Small intestine (tissue), 16 donors: ENCODE results near the gene NUTM2B. TPM values are rescaled to one million over a fixed set of nuclear protein-coding genes. Genes with fewer than 3 reads are reported as not detected.
"Not testable (repeated sequence)": the region's sequence is repeated elsewhere in the genome, so short reads cannot be mapped to it uniquely, and the experiment has no call there.

Source experiments
- DNase-seq, 2 donors: peaks; one replicate each; pipeline versions ENCODE4 v3.0.0 to v3.0.0-alpha.2; 2013
- FAIRE-seq: peaks from 2 replicates; lab custom pipeline; 2012; peaks lifted over from hg19 to GRCh38; lab: Jason Lieb, UNC
- H3K27ac ChIP-seq, 3 donors: one replicate each; pipeline ENCODE4 v1.5.1; 2013; ENCODE audit warnings: low read length in 2 of 3, mild to moderate bottlenecking in 2 of 3, control low read depth in 1 of 3, inconsistent platforms in 1 of 3, low read depth in 1 of 3, moderate library complexity in 1 of 3
- H3K27me3 ChIP-seq, 3 donors: one replicate each; pipeline ENCODE4 v1.6.1; 2013; ENCODE audit warnings: low read length in 3 of 3, inconsistent platforms in 1 of 3; ENCODE audit not compliant: control insufficient read depth in 3 of 3, insufficient read depth in 3 of 3
- H3K36me3 ChIP-seq, 3 donors: one replicate each; pipeline ENCODE4 v1.6.1; 2013; ENCODE audit warnings: low read length in 3 of 3, inconsistent platforms in 1 of 3, low read depth in 1 of 3, mild to moderate bottlenecking in 1 of 3, moderate library complexity in 1 of 3; ENCODE audit not compliant: control insufficient read depth in 3 of 3, insufficient read depth in 2 of 3
- H3K4me1 ChIP-seq, 3 donors: one replicate each; pipeline ENCODE4 v1.6.1; 2013; ENCODE audit warnings: low read length in 2 of 3, inconsistent platforms in 1 of 3, low read depth in 1 of 3, mild to moderate bottlenecking in 1 of 3, moderate library complexity in 1 of 3; ENCODE audit not compliant: control insufficient read depth in 3 of 3, insufficient read depth in 2 of 3
- H3K4me3 ChIP-seq, 3 donors: one replicate each; pipeline ENCODE4 v1.5.1; 2013; ENCODE audit warnings: low read length in 3 of 3, control low read depth in 1 of 3, inconsistent platforms in 1 of 3, low read depth in 1 of 3, mild to moderate bottlenecking in 1 of 3, moderate library complexity in 1 of 3
- H3K9me3 ChIP-seq, 2 donors: one replicate each; pipeline ENCODE4 v1.6.1; 2013; ENCODE audit warnings: low read depth in 1 of 2, low read length in 1 of 2; ENCODE audit not compliant: control insufficient read depth in 2 of 2, insufficient read depth in 1 of 2
- WGBS, 3 donors: extraction: QIAGEN DNeasy Blood & Tissue Kit; methylation state at CpG; one replicate each; pipeline ENCODE4 v1.1.7; 2013; 5-methylcytosine and 5-hydroxymethylcytosine counted together
- long read RNA-seq, 10 donors: transcript quantifications; one replicate each; lab custom pipeline, GENCODE V29; 2026
- polyA plus RNA-seq, 4 donors: library from polyadenylated mRNA; stranded (reverse) in 3 of 4; unstranded in 1 of 4; fragments of 200-250 nt in 3 of 4; fragments of 120-200 nt in 1 of 4; gene quantifications; one replicate each; pipeline versions ENCODE4 v1.2.1 to v1.2.3, GENCODE V29; 2013
- donor health status: healthy with polysubstance abuse.
- donor health status: control.
- donor health status: control.
- donor health status: Bipolar disorder and iron deficiency.
- donor health status: healthy.

Gene NUTM2B, protein sequence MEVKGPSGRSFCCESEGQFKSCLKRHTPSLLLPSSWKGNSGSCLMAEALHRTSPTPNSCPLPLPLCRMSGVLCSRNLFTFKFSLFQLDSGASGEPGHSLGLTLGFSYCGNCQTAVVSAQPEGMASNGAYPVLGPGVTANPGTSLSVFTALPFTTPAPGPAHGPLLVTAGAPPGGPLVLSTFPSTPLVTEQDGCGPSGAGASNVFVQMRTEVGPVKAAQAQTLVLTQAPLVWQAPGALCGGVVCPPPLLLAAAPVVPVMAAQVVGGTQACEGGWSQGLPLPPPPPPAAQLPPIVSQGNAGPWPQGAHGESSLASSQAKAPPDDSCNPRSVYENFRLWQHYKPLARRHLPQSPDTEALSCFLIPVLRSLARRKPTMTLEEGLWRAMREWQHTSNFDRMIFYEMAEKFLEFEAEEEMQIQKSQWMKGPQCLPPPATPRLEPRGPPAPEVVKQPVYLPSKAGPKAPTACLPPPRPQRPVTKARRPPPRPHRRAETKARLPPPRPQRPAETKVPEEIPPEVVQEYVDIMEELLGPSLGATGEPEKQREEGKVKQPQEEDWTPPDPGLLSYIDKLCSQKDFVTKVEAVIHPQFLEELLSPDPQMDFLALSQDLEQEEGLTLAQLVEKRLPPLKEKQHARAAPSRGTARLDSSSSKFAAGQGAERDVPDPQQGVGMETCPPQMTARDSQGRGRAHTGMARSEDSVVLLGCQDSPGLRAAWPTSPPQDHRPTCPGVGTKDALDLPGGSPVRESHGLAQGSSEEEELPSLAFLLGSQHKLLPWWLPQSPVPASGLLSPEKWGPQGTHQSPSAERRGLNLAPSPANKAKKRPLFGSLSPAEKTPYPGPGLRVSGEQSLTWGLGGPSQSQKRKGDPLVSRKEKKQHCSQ
- 1 to 10 TPM in 2 of 4 donors, under 1 TPM in 2; 0.13 to 1.6 (median 0.98) TPM for polyA plus RNA-seq
- long read RNA-seq, donor 1: 0 reads
- long read RNA-seq, donor 2: 0 reads
- long read RNA-seq, donor 3: 0 reads
- long read RNA-seq, donor 4: 0 reads
- long read RNA-seq, donor 5: 0 reads
- long read RNA-seq, donor 6: 0 reads
- long read RNA-seq, donor 7: 0 reads
- long read RNA-seq, donor 8: 0 reads
- long read RNA-seq, donor 9: 0 reads
- long read RNA-seq, donor 10: 0 reads

DNA sequence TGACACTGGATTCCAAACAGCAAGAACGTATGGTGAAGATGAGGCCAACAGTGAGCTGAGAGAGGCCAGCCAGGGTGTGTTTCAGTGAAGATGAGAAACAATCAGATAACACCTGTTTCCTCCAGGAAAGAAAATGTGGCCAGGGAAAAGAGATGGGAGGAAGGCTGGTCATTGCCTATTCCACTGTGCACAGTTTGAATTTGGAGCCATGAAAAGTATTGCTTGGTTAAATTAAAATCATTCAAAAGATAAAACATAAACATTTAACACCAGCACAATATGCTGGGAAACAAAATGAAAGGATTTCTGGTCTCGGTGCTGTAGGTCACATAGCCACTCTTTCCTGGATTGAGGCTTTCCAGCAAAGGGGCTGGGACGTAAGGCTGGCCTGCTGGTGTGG is at the start of gene NUTM2B:
Gene NUTM2B (plus strand): TSS at position 301 of the 400 bp plus-strand sequence. CDS start 383 bp downstream, outside the sequence.
- not testable (repeated sequence) for DNase-seq, H3K4me3 ChIP-seq, FAIRE-seq, H3K36me3 ChIP-seq, H3K4me1 ChIP-seq, H3K27me3 ChIP-seq, H3K9me3 ChIP-seq, H3K27ac ChIP-seq
- 100% methylated on average over 1 of the region's 3 CpGs; no CpG with 5 or more reads in 1 of the 3 donors for WGBS, 3 donors

DNA sequence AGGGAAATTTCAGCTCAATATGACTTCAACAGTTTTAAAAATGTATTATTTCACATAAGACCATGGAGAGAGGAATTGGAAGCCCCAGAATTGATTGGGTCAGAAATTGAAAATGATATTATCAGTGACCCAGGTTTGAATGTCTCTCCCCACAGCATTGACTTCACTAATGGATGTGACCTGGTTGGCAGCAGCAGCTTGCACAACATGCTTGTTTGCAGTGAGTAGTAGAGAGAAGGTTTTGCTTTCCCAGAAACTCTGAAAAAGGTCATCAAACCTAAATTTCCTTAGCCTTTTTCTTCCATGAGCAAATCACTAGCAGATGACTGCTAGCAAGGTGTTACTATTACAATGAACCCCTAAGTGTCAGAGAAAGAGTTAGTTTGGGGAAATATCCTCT is 39.7 kb upstream of the NUTM2B start:
- FAIRE-seq, H3K36me3 ChIP-seq, H3K27ac ChIP-seq, H3K27me3 ChIP-seq, H3K4me1 ChIP-seq, H3K4me3 ChIP-seq, DNase-seq, H3K9me3 ChIP-seq: not testable (repeated sequence)

DNA sequence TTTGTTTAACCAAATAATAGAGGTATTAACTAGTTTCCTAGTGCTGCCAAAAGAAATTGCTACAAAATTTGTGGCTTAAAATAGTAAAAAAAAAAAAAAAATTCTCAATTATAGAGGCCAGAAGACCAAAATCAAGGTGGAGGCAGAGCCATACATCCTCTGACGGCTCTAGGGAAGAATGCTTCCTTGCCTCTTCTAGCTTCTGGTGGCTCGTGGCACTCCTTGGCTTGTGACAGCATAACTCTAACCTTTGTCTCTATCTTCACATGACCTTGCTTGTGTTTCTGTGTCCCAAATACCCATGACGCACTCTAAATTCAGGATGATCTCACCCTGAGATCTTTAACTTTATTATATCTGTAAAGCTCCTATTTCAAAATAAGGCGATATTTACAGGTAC is 38.3 kb upstream of the NUTM2B start:
- H3K9me3 ChIP-seq, H3K4me3 ChIP-seq, FAIRE-seq, H3K4me1 ChIP-seq, DNase-seq, H3K27ac ChIP-seq, H3K36me3 ChIP-seq, H3K27me3 ChIP-seq: not testable (repeated sequence)
- 56 to 87% (median 73%) methylated on average over 3 to 4 of the region's 4 CpGs for WGBS, 3 donors

DNA sequence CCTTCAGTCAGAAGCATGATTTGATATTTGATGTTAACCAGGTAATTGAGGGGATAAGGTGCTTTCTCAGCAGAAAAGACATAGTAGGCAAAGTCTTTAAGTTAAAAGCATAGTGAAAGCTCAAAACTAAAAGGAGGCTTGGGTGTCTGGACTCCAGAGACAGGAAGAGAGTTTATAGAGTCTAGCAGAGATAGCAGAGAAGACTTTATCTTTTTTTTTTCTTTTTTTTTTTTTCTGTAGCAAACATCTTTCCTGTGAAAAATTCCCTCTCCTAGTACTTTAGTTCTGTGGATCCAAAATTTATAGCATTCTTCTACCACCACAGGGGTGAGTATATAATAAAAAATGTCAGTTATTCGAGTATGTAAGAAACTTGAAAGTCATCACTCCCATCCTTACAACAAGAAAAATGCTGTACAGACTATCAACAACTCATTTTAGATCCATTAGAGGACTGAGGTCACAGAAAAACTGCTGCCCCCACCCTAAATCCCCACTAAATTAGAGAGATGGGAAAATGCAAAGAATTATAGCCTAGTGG is 33.7 kb upstream of the NUTM2B start:
- H3K9me3 ChIP-seq, FAIRE-seq, H3K27ac ChIP-seq, H3K27me3 ChIP-seq, DNase-seq, H3K36me3 ChIP-seq, H3K4me1 ChIP-seq, H3K4me3 ChIP-seq: not testable (repeated sequence)
- WGBS, 3 donors: 56 to 69% methylated on average over 1 of the region's 1 CpG; no CpG with 5 or more reads in 1 of the 3 donors

DNA sequence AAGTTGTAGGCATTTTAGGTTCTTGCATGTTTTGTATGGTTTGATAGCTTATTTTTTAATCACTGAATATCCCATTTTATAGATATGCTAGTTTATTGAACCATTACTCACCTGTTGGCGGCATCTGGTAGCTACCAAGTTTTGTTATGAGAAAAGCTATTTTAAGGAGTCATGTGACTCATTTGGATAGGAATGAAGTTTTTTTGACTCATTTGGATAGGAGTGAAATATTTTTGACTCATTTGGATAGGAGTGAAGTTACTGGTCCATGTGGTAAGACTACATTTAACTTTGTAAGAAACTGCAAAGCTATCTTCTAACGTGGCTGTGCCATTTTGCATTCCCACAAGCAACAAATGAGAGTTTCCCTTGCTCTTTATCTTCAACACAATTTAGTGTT is 28.1 kb upstream of the NUTM2B start:
- H3K27ac ChIP-seq, H3K9me3 ChIP-seq, H3K4me3 ChIP-seq, DNase-seq, H3K4me1 ChIP-seq, FAIRE-seq, H3K27me3 ChIP-seq, H3K36me3 ChIP-seq: not testable (repeated sequence)
- WGBS, 3 donors: 73 to 86% (median 76%) methylated on average over 2 of the region's 2 CpGs

DNA sequence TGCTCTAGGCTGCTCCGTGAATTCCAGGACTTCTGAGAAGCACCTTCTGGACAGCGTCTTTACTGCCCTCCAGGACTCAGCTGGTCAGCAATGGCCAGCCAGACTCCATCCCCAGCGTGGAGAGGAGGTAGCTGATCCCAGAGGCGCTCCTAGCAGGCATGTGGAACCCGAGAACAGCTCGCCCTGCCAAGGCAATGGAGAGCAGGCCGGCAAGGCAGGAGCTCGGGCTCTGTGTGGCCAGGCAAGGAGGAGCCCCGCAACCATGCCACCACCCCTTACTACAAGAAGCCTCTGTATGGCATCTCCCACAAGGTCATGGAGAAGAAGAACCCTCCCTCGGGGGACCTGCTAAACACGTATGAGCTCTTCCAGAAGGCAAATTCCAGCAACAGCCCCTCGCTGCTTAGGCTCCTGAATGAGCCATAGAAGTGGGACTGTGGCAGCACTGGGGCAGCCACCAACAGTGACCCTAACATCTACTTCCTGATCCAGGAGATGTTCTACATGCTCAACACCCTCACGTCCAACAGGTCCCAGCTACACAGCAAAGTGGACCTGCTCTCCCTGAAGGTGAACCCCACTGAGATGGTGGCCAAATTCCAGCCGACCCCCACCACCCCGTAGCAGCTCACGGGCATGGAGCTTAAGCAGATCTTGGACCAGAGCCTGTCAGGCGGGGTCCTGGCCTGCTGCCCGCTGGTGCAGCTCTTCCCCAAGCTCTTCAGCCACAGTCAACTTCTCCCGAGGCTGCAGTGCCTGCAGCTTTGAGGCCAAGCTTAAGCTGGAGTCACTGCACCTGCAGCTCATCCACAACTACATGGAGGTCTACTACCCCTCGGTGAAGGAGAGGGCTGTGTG is 19.8 kb upstream of the NUTM2B start:
- not testable (repeated sequence) for H3K27ac ChIP-seq, FAIRE-seq, H3K27me3 ChIP-seq, H3K36me3 ChIP-seq, H3K4me1 ChIP-seq, H3K4me3 ChIP-seq, DNase-seq, H3K9me3 ChIP-seq
- 89 to 93% (median 92%) methylated on average over 19 to 20 of the region's 20 CpGs for WGBS, 3 donors

DNA sequence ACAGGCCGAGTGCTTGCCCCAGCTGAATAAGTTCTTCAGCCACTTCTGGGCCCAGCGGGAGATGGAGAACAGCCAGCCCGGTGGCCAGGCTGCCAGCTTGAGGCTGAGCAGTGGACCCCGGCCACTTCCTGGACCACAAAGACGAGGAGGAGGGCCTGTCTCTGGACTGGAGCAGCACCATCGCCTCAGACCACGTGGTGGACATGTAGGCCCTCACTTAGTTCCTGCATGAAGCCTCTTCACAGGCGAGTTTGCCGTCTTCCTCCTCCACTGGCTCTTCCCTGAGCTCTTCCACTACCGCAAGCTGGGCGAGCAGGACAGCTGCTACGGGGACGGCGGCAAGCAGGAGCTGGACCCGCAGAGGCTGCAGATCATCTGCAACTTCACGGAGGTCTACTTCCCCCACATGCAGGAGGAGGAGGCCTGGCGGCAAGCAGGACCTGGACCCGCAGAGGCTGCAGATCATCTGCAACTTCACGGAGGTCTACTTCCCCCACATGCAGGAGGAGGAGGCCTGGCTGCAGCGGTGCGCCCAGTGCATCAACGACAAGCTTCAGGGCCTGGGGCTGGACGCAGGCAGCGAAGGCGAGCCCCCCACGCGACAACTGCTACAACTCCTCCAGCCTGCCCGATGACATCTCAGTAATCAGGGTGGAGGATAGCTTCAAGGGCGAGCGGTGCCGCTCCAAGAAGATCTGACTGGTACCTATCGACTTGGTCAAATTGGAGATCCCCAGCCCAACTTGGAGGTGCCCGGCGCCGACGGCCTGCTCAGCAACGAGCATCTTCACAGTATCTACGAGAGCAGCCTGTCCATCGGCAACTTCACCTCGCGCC is 18.9 kb upstream of the NUTM2B start:
- DNase-seq, H3K4me3 ChIP-seq, FAIRE-seq, H3K4me1 ChIP-seq, H3K27ac ChIP-seq, H3K9me3 ChIP-seq, H3K36me3 ChIP-seq, H3K27me3 ChIP-seq: not testable (repeated sequence)
- WGBS, 3 donors: 90 to 95% (median 95%) methylated on average over 35 to 41 of the region's 41 CpGs
